HG03575 (cell line): ENCODE data around the gene IKZF5.

Source experiments
- ATAC-seq: cut with Tn5 transposase; IDR thresholded peaks from one replicate; pipeline ENCODE4 v1.9.1; 2021; ENCODE audit not compliant: unreplicated experiment, insufficient number of reproducible peaks, low FRiP score; ENCODE audit errors: extremely low read depth

The IKZF5 gene

DNA sequence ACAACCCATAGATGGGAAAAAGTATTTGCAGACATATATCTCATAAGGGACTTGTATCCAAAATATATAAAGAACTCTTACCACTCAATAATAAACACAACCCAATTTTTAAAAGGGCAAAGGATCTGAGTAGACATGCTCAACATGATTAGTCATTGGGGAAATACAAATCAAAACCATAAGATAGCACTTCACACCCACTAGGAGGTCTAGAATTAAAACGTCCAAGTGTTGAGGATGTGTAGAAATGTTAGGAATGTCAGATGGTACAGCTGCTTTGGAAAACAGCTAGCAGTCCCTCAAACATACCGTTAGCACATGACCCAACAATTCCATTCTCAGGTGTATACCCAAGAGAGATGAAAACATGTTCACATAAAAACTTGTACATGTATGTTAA is 20.1 kb downstream of the IKZF5 start:
- ATAC-seq = no peak

DNA sequence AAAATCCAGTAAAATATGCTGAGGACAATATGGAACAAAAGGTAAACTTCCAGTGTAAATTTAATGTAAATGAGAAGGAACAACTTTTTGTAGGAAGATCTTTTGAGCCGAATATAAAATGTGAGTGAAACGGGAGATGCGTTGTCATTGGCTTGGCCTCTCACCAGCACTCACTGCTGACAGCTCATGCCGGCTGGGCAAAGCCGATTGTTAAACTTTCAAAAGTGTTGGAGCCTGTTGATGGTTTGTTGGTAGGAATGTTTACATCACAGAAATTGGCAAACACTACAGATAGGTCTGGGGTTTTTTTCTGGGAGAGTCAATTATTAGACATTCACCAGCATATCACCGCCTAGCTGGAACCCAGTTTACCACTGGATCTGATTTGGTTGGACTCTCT is 22.3 kb downstream of the IKZF5 start:
- ATAC-seq = no peak

DNA sequence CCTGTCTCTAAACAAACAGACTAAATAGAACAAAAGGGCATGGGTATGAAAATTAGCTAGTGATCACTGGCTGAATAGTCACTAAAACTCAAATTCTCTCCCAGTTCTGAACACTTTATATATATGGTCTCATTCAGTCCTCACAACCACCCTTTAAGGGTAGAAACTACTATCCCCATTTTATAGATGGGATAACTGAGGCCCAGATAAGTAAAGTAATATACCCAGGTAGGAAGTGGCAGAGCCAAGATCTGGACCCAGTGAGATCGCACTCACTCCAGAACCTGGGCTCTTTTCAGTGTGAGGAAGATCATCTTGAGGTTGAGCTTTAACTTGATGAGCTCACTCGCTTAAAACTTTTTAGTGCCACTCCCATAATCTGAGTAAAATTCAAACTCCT is 23.9 kb downstream of the IKZF5 start:
- no peak for ATAC-seq

DNA sequence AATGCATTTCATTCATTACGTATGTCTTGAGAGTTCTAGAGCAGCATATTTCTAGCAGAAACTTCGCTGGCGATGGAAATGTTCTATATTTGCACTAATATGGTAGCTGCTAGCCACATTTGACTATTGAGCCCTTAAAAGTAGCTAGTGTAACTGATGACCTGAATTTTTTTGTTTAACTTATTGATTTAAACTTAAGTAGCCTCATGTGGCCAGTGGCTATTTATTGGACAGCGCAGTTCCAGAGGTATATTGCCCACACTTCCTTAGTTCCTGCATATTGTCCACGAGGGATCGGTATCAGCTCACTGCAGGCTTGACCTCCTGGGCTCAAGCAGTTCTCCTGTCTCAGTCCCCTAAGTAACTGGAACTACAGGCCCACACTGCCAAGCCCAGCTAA is 24.7 kb downstream of the IKZF5 start:
- ATAC-seq = no peak

DNA sequence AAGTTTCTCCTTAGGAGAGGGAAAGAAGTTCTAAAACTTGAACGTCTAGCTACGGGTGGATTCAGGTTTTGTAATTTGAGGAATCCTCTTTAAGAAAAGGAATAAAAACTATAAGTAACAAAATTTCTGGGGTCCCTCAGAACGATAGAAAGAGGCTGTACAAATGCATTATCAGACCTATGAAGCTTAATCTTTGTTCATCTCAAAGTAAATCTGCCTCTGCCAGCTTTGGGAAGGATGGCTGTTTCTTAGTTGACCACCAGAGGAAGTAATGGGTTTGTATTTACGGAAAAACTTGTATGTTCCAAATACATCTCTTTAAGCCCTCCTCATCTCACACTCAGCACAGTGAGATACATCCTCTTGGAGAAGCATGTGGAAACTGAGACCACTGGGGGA is 27.5 kb downstream of the IKZF5 start:
- no peak for ATAC-seq

DNA sequence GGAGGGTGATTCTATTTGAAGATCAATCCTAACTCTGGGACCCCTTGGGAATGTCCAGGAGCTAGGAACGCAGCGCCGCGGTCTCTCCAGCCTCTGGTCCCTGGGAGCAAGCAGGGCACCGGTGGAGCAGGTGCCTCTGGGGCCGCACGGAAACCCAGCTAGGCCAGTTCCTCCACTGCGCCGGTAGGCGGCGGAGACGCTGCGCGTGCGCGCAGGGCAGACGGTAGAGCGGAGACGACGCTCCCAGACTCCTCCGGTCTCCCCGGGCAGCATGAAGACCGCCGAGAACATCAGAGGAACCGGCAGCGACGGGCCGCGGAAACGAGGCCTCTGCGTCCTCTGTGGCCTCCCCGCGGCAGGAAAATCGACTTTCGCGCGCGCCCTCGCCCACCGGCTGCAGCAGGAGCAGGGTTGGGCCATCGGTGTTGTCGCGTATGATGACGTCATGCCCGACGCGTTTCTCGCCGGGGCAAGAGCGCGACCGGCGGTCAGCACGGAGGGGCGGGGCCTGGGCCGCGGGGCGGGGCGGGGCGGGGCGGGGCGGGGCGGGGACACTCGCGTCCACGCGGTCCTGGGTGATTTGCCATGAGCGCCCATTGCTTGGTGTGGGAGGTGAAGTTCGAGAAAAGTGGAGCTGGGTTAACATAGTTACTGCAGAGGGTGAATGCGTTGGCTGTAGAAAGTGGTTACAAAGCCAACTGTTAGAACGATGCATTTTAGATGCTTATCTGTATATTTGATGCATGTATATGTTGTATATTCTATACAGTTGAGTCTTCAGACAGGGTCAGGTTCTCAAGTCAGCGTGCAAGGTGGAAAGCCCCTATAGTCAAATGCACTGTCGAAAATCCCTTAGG is 28.2 kb downstream of the IKZF5 start, which contains the start of gene PSTK:
PSTK (plus strand) TSS at position 193 of the 857 bp plus-strand sequence; CDS start at position 272, 79 bp downstream.
- ATAC-seq = peak; percentile 55

DNA sequence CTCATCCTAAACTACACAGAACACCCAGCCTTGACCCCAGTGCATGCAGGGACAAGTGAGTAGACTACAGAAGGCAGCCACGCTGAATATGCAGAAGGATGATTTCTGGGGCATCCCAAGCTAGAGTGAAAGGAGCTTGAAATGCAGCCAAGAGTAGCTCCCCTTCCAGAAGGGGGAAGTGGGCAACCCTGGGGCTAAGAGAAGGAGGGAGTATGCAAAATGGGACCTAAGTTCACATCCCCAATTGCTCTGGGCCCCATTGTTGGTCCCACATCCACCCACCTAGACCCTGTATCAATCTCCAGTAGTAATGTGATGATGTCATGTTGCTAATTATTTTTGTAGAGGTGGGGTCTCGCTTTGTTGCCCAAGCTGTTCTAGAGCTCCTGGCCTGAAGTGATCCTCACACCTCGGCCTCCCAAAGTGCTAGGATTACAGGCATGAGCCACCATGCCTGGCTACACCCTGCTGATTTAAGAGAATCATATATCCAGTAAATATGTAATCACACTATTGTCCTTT is 34.0 kb downstream of the IKZF5 start:
- ATAC-seq = no peak

DNA sequence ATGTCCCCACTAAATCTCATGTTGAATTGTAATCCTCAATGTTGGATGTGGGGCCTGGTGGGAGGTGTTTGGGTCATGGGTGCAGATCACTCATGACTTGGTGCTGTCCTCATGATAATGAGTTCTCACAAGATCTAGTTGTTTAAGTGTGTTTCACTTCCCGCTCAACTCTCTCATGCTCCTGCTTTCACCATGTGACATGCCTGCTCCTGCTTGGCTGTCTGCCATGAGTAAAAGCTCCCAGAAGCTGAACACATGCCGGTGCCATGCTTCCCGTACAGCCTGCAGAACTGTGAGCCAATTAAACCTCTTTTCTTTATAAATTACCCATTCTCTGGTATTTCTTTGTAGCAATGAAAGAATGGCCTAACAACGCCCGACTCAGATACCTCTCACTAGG is 34.6 kb downstream of the IKZF5 start:
- ATAC-seq = no peak

DNA sequence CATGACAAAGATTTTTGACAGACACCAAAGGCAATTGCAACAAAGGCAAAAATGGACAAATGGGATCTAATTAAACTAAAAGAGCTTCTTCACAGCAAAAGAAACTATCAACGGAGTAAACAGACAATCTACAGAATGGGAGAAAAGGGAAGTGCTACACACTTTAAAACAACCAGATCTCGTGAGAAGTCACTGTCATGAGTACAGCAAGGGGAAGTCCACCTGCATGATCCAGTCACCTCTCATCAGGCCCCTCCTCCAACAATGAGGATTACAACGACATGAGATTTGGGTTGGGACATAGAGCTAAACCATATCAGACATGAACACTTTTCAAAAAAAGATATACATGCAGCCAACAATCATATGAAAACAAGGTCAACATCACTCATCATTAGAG is 39.9 kb downstream of the IKZF5 start:
- ATAC-seq = no peak

DNA sequence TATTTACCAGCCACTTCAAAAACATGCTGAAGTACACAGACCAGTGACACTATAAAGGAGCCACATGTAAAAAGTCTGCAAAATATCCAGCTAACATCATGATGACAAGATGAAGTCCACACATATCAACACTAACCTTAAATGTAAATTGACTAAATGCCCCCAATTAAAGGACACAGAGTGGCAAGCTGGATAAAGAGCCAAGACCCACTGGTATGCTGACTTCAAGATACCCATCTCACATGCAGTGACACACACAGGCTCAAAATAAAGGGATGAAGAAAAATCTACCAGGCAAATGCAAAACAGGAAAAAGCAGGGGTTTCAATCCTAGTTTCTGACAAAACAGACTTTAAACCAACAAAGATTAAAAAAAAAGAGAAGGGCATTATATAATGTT is 41.7 kb downstream of the IKZF5 start:
- ATAC-seq = no peak

DNA sequence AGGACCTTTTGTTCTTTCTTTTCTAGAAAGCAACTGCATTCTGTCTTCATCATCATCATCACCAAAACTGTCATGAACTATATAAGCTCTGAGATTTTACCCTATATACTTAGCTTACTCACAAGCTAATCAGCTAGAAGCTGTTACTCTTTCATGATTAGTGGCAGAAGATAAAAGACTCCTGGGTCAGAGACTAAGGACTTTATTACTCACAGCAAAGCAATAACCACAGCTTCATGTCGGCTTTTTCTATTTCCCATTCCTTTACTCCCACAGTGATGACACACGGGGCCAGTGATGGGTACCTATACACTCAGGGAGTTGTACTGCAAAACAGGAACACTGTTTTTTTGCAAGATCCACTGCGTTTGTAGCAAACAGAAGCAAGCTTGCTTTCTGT is 46.2 kb downstream of the IKZF5 start:
- ATAC-seq = no peak

DNA sequence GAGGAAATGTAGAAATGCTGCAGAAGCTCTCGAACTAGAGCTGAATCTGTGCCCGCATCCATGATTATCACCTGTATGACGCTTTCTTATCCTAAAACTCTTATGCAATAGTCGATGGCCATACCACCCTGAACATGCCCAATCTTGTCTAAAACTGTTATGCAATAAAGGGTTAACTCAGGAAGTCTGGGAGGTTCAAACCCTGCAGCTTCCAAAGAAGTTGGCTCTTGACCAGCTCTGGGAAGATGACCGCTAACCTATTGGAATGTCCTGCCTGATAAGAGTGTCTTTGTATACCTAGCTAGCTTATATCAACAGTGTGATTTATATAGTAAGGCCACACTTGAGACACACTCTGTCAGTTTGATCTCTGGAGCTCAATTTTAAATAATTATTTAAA is 51.1 kb downstream of the IKZF5 start:
- ATAC-seq = no peak

DNA sequence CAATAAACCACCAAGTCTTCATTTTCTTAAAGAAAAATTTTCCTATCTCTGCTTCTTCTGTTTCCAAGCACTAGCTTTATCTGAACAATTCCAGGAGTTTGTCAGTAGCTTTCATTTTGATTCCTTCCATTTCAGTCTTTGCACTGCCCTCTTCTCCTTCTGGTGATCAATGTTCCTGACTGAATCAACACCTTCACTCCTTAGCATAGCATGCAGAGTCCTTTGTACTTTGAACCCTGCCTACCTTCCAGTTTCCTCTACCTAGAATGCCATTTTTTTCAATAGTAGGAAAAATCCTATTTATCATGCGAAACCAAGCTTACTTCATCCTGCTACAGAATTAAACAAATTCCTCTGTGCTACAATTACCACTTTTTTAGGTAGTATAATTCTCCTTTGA is 52.7 kb downstream of the IKZF5 start:
- no peak for ATAC-seq

DNA sequence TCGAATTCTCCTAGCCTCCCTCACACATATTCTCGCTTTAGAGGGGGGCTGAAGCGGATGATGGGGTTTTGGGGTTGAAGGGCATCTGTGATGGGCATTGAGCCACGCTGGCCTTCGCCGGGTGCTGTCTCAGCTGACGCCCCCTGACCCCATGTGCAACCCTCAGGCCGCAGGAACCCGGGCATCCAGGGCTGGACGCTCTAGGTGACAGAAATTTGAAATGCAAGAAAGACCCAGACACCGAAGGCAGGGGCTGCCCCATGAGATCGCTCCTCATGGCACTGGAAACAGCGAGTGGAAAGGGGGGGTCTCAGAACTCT is 53.9 kb downstream of the IKZF5 start:
- ATAC-seq = no peak

DNA sequence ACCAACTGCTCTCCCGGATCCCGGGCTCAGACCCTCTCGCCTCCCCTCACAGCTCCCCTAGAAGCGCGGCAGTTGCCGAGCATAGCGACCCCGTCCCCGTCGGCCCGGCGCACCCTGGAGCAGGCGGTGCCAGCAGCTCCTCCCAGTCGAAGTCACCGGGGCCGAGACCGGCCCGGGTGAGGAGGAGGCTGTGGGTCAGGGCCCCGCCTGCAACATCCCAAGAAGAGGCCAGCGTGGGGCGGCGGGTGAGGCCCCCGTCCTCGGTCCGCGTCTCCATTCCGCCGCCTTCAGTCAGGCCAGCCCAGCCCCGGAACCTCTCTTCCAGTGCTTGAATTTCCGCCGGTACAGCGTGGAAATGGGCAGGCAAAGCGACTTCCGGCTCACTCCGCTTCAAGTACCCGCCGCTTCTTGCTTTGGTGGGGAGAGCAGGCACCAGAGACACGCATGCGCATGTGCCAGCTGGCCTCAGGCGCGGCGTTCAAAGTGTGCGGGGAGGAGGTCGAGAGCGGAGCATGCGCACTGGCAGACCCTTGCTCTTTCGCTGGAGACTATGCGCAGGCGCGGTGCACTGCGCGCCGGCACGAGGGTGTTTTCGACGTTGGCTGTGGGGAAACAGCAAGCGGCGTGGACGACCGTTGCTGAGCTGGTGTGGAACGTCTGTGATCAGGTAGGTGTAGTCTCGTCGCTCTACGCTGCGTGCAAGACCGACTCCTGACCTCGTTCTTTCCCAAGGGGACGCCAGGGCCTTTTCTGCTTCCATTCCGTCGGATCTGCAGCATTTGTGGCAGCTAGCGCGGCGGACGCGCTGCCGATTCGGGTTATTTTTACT is 54.5 kb downstream of the IKZF5 start, which contains the start of gene C10orf88:
C10orf88 (minus strand) TSS at position 326 of the 829 bp plus-strand sequence; CDS start at position 277, 49 bp downstream.
- ATAC-seq = peak; percentile 75

DNA sequence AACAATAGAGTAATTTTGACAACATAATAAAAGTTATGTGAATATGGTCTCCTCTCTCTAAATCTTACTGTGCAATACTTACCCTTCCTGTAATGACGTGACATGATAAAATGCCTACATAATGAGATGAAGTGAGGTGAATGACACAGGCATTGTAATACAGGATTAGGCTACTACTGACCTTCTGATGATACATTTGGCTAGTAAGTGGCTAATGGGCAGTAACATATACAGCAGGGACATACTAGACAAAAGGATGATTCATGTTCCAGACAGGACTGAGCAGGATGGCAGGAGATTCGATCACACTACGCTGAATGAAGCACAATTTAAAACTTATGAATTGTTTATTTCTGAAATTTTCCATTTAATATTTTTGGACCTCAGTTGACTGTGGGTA is 59.3 kb downstream of the IKZF5 start:
- no peak for ATAC-seq
